HCT116 (cell line): Measurements from ENCODE around the gene MRPS21.

Experiments used
- CTCF ChIP-seq, 3 experiments: fragments of 200-600 bp in 1 of 3; sonication (generic) in 1 of 3; IDR thresholded peaks in 2 of 3; conservative IDR thresholded peaks in 1 of 3; 2 replicates each; pipeline ENCODE4 v1.5.1; 2012 to 2017; ENCODE audit warnings: low read depth in 2 of 3, low read length in 2 of 3, antibody characterized with exemption in 1 of 3, borderline replicate concordance in 1 of 3, control low read depth in 1 of 3, mild to moderate bottlenecking in 1 of 3, mixed read lengths in 1 of 3, mixed run types in 1 of 3, moderate library complexity in 1 of 3; ENCODE audit not compliant: insufficient read depth in 1 of 3
- EGR1 ChIP-seq: IDR thresholded peaks from 2 replicates; pipeline ENCODE4 v1.6.1; 2012; ENCODE audit warnings: low read depth
- SRF ChIP-seq: IDR thresholded peaks from 2 replicates; pipeline ENCODE4 v1.6.1; 2012; ENCODE audit warnings: low read depth
- TCF7L2 ChIP-seq: IDR thresholded peaks from 2 replicates; pipeline ENCODE4 v1.7.0; 2011; ENCODE audit warnings: borderline replicate concordance, inconsistent platforms; ENCODE audit not compliant: insufficient read depth, insufficient read length; ENCODE audit errors: extremely low read depth
- YY1 ChIP-seq: IDR thresholded peaks from 2 replicates; pipeline ENCODE4 v1.6.1; 2011; ENCODE audit warnings: low read length, low read depth, moderate library complexity, mild to moderate bottlenecking; ENCODE audit not compliant: insufficient replicate concordance; ENCODE audit errors: extremely low read depth
- ZNF274 ChIP-seq: fragments of 200-500 bp; sonication (Bioruptor generic); IDR thresholded peaks from 2 replicates; pipeline ENCODE4 v1.6.1; 2014; ENCODE audit warnings: mild to moderate bottlenecking, low read depth, low read length, inconsistent platforms
- TF ChIP-seq, protein P1 (sequence below): IDR thresholded peaks from 2 replicates; pipeline ENCODE4 v1.6.1; 2012; ENCODE audit warnings: low read depth

DNA sequence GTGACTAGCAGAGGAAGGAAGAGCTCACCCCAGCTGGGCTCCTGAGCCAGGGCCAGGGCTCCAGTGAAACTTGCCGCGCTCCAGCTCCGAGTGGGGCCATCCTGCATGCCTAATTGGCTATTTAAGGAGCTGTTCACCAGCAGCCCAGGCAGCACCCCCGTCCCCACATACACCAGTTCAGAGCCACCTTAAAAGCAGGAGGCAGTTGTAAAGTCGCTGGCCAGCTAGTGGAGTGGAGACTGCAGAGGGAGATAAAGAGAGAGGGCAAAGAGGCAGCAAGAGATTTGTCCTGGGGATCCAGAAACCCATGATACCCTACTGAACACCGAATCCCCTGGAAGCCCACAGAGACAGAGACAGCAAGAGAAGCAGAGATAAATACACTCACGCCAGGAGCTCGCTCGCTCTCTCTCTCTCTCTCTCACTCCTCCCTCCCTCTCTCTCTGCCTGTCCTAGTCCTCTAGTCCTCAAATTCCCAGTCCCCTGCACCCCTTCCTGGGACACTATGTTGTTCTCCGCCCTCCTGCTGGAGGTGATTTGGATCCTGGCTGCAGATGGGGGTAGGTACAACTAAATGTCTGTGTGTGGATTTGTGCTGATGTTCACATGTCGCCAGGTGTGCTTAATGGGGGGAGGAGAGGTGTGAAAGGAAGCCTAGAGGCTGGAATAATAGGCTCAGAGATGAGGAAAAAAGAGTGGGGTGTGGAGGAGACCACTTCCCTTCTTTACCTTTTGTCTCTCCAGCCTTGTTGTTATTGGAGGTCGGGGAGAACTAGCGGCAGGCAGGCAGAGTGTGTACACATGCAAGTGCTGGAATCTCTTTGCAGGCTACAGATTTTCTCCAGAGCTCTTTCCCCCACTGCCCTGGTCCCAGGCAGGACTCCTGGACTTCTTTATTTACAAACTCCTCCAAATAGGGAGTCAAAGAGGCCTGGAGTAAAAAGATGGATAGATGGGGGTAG, 35.8 kb upstream of the MRPS21 start, which contains the start of gene CA14:
- TF ChIP-seq CTCF (IDR thresholded peaks at IDR 0.05 in 2 of 3, conservative IDR thresholded peaks at IDR 0.05 in 1 of 3; ENCODE audit: borderline replicate concordance in 1 of 3, insufficient read depth in 1 of 3, low read depth in 2 of 3, low read length in 2 of 3) (no peak), SRF (no peak), YY1 (no peak), ZNF274 (no peak), TCF7L2 (no peak), EGR1 (no peak)
- TF ChIP-seq, protein P1, sequence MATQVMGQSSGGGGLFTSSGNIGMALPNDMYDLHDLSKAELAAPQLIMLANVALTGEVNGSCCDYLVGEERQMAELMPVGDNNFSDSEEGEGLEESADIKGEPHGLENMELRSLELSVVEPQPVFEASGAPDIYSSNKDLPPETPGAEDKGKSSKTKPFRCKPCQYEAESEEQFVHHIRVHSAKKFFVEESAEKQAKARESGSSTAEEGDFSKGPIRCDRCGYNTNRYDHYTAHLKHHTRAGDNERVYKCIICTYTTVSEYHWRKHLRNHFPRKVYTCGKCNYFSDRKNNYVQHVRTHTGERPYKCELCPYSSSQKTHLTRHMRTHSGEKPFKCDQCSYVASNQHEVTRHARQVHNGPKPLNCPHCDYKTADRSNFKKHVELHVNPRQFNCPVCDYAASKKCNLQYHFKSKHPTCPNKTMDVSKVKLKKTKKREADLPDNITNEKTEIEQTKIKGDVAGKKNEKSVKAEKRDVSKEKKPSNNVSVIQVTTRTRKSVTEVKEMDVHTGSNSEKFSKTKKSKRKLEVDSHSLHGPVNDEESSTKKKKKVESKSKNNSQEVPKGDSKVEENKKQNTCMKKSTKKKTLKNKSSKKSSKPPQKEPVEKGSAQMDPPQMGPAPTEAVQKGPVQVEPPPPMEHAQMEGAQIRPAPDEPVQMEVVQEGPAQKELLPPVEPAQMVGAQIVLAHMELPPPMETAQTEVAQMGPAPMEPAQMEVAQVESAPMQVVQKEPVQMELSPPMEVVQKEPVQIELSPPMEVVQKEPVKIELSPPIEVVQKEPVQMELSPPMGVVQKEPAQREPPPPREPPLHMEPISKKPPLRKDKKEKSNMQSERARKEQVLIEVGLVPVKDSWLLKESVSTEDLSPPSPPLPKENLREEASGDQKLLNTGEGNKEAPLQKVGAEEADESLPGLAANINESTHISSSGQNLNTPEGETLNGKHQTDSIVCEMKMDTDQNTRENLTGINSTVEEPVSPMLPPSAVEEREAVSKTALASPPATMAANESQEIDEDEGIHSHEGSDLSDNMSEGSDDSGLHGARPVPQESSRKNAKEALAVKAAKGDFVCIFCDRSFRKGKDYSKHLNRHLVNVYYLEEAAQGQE: no peak
